IPS-20b (cell line): ENCODE results near the gene FMN2.

Source experiments
- H3K27ac ChIP-seq: one replicate; pipeline ENCODE4 v1.5.1; 2013; ENCODE audit warnings: low read length
- H3K27me3 ChIP-seq: 2 replicates; pipeline ENCODE4 v1.6.1; 2013; ENCODE audit warnings: mild to moderate bottlenecking, low read length, inconsistent platforms; ENCODE audit not compliant: insufficient read depth
- H3K36me3 ChIP-seq: 2 replicates; pipeline ENCODE4 v1.6.1; 2013; ENCODE audit warnings: low read depth, mild to moderate bottlenecking, inconsistent platforms, low read length, moderate library complexity; ENCODE audit not compliant: insufficient read depth
- H3K4me1 ChIP-seq: 2 replicates; pipeline ENCODE4 v1.6.1; 2013; ENCODE audit warnings: mild to moderate bottlenecking, control low read depth, inconsistent platforms, low read length, moderate library complexity; ENCODE audit not compliant: insufficient read depth
- H3K4me3 ChIP-seq: 2 replicates; pipeline ENCODE4 v1.5.1; 2013; ENCODE audit warnings: mild to moderate bottlenecking, low read length, inconsistent platforms
- H3K9ac ChIP-seq: 2 replicates; pipeline ENCODE4 v1.6.1; 2013; ENCODE audit warnings: low read depth, mild to moderate bottlenecking, inconsistent platforms, low read length, moderate library complexity
- H3K9me3 ChIP-seq: 2 replicates; pipeline ENCODE4 v1.6.1; 2013; ENCODE audit warnings: mild to moderate bottlenecking, low read depth, low read length, inconsistent platforms; ENCODE audit not compliant: insufficient read depth

Gene FMN2

DNA sequence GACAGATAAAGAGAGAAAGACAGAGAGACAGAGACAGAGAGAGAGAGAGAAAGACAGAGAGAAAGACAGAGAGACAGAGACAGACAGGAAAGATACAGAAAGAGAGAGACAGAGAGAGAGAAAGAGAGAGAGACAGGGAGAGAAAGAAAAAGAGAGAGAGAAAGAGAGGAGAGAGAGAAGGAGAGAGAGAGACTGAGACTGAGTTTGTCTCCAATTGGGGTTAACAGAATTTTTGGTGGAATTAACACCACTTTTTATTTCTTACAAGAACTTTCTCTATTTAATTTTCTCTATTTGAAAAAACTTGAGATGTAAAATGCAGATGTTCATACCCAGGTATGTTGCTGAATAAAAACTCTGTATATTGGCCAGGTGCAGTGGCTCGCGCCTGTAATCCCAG, 56.6 kb downstream of the FMN2 start:
- Histone ChIP-seq H3K4me3 (no peak overlapping the region), H3K27me3 (no peaks in the 10 kb centered on the region), H3K9me3 (no peaks in the 10 kb centered on the region), H3K36me3 (no peaks in the 10 kb centered on the region), H3K27ac (no peak overlapping the region), H3K9ac (no peak overlapping the region), H3K4me1 (no peaks in the 10 kb centered on the region)

DNA sequence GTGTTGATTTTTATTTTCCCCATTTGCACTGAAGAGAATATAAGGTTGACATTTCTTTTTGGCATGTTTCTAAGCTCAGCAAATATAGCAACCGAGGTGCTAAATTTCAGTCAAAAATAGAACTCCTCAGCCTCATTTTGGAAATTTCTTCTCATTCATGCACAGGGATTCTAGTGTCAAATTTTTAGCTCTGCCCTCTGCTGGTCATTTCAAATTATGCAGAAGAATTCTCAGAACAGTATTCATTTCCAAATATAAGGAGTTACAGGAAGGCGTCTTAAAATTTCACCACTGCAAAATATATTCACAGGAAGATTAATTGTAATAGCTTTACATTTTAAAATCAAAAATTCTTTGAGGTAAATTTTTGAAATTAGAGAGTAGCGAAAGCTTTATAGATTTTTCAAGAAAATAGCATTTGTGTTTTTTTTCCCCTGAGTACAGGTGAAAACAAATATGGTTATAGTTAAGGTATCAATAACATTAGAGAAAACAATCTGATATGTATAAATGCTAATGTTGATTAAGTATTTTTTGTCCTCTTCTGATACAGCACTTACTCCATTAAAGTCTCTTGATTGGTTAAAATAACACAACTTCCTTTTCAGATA, 57.9 kb downstream of the FMN2 start:
- H3K4me3 ChIP-seq: no peak overlapping the region
- H3K27ac ChIP-seq: no peak overlapping the region
- H3K27me3 ChIP-seq: no peaks in the 10 kb centered on the region
- no peak overlapping the region for H3K9ac ChIP-seq
- H3K9me3 ChIP-seq: no peaks in the 10 kb centered on the region
- H3K36me3 ChIP-seq: no peaks in the 10 kb centered on the region
- no peaks in the 10 kb centered on the region for H3K4me1 ChIP-seq

DNA sequence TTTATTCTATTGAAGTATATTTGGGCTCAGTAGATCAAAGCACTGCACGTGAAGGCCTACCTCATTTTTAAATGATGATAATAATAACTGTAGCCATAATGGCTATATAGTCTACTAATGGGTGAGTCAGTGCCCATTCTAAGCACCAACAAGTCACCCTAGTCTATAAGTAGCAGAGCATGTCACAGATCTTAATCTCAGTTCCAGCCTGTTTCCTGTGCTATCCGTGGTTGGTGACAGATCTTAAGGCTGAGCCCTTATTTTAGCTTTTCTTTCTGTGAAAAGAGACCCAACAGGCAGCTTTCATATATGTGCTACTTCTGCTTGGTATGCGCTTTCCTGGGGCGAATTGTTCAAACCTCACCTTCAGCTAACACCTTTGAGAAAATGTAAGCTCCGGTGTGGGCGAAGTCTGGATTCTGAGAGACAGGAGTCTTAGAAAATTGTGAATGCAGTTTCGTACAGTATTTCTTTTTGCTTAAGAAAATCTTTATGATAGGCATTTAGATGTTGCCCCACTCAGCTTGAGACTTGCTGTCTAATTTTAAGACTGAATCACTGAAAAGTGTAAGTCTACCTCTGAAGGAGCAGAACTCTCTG, 59.6 kb downstream of the FMN2 start:
- Histone ChIP-seq H3K4me1 (no peaks in the 10 kb centered on the region), H3K9ac (no peak overlapping the region), H3K4me3 (no peak overlapping the region), H3K9me3 (no peaks in the 10 kb centered on the region), H3K36me3 (no peaks in the 10 kb centered on the region), H3K27ac (no peak overlapping the region), H3K27me3 (no peaks in the 10 kb centered on the region)

DNA sequence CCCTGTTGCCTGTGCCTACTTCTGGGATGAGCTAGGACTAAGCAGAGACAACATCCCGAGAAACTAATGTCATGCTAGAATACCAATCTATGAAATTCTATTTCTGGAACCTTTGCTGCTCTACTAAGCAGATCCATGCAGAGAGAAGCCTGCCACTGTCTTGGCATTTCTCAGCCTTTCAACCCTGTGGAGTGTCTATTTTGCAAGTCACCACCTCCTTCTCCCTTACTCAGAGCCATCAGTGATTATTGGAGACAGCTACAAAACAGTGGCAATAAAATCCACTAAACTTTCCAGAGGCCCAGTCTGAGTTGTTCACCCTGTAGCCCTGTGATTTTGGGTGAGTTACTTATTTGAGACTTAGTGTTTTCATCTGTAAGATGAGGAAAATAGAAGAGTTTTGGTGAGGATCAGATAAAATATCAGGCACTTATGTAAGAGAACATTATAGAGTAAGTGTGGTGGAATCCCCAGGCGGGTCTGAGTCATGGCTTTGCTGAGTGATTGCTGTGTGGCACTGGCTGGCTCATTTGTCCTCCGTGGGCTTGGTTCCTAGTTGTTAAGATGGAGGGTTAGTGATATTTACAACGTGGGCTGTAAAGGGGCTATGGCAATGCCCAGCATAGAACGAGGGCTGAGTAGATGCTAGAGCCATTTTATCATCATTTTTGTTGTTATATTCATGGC, 61.1 kb downstream of the FMN2 start:
- Histone ChIP-seq H3K36me3 (no peaks in the 10 kb centered on the region), H3K27me3 (no peaks in the 10 kb centered on the region), H3K4me3 (no peak overlapping the region), H3K9me3 (no peaks in the 10 kb centered on the region), H3K27ac (no peak overlapping the region), H3K4me1 (no peaks in the 10 kb centered on the region), H3K9ac (no peak overlapping the region)

DNA sequence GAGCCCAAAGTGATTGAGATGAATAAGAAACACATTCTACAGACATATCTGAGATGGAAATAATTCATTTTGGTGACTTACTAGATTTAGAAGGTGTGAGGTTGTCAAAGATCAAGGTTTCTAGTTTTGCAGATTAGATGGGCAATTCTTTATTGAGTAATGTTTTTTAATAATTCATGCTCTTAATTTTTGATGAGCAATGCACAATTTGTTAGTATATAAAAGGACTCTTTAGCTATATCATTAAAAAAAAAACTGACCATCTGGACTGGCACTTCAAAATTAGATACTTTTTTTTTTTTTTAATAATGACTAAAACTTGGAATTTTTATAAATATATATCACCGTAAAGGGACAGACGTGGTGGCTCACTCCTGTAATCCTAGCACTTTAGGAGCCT, 63.9 kb downstream of the FMN2 start:
- Histone ChIP-seq H3K27me3 (no peaks in the 10 kb centered on the region), H3K27ac (no peak overlapping the region), H3K4me3 (no peak overlapping the region), H3K36me3 (no peaks in the 10 kb centered on the region), H3K4me1 (no peaks in the 10 kb centered on the region), H3K9me3 (no peaks in the 10 kb centered on the region), H3K9ac (no peak overlapping the region)

DNA sequence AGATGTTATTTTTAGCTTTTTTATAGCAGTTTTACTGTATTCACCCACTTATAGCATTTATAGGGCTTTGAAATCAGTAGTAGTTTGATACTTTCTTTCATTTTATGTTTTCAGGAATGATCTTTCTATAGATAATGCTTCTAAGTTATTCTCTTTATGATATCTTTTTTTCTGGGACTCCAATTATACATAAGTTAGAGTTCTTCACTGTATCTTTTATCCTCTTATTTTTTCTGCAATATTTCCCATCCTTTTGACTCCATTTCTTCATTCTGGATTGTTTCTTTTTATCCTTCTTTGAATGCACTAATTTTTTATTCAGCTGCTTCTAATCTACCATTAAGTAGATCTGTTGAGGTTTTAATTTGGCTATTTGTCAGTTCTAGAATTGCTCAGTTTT, 73.1 kb downstream of the FMN2 start:
- H3K27me3 ChIP-seq: no peaks in the 10 kb centered on the region
- no peaks in the 10 kb centered on the region for H3K36me3 ChIP-seq

DNA sequence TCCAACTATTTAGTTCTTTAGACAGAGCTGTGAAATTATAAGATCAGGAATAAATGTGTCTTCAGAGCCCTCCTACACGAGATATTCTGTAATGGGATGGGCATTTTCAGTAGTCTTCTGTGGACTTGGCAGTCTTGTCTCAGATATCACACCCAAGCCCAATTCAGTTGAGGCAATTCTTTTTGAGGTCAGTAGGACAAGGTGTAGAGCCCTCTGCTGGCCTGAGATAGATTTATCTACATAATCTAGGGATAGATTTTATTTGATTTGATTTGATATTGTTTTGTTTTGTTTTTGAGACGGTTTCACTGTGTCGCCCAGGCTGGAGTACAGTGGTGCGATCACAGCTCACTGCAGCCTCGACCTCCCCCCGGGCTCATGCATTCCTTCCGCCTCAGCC, 77.5 kb downstream of the FMN2 start:
- no peak overlapping the region for H3K27ac ChIP-seq
- no peaks in the 10 kb centered on the region for H3K36me3 ChIP-seq

More for the DNA sequence above, 73.1 kb downstream of the FMN2 start:
- no peak overlapping the region for H3K4me3 ChIP-seq
- no peak overlapping the region for H3K9ac ChIP-seq
- H3K4me1 ChIP-seq: no peaks in the 10 kb centered on the region
- no peaks in the 10 kb centered on the region for H3K9me3 ChIP-seq
- no peak overlapping the region for H3K27ac ChIP-seq

DNA sequence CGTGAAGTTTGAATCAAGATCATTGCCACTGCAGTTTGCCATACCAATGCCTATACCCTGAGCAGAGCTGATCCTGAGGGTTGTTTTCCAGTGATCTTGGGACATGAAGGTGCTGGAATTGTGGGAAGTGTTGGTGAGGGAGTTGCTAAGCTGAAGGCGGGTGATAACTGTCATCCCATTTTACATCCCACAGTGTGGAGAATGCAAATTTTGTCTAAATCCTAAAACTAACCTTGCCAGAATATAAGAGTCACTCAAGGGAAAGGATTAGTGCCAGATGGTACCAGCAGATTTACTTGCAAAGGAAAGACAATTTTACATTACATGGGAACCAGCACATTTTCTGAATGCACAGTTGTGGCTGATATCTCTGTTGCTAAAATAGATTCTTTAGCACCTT, 78.6 kb downstream of the FMN2 start:
- H3K27ac ChIP-seq: no peak overlapping the region
- H3K9me3 ChIP-seq: no peaks in the 10 kb centered on the region
- no peaks in the 10 kb centered on the region for H3K36me3 ChIP-seq
- H3K4me3 ChIP-seq: no peak overlapping the region
- H3K4me1 ChIP-seq: no peaks in the 10 kb centered on the region
- no peak overlapping the region for H3K9ac ChIP-seq
- no peaks in the 10 kb centered on the region for H3K27me3 ChIP-seq

More for the DNA sequence above, 77.5 kb downstream of the FMN2 start:
- Histone ChIP-seq H3K4me1 (no peaks in the 10 kb centered on the region), H3K9ac (no peak overlapping the region), H3K4me3 (no peak overlapping the region), H3K27me3 (no peaks in the 10 kb centered on the region), H3K9me3 (no peaks in the 10 kb centered on the region)

DNA sequence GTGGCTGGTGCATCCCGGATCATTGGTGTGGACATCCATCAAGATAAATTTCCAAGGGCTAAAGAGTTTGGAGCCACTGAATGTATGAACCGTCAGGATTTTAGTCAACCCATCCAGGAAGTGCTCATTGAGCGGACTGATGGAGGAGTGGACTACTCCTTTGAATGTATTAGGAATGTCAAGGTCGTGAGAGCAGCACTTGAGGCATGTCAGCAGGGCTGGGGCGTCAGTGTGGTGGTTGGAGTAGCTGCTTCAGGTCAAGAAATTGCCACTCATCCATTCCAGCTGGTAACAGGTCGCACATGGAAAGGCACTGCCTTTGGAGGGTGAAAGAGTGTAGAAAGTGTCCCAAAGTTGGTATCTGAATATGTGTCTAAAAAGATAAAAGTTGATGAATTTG, 79.1 kb downstream of the FMN2 start:
- Histone ChIP-seq H3K4me3 (no peak overlapping the region), H3K4me1 (no peaks in the 10 kb centered on the region), H3K9ac (no peak overlapping the region), H3K27me3 (no peaks in the 10 kb centered on the region), H3K9me3 (no peaks in the 10 kb centered on the region), H3K36me3 (no peaks in the 10 kb centered on the region), H3K27ac (no peak overlapping the region)

DNA sequence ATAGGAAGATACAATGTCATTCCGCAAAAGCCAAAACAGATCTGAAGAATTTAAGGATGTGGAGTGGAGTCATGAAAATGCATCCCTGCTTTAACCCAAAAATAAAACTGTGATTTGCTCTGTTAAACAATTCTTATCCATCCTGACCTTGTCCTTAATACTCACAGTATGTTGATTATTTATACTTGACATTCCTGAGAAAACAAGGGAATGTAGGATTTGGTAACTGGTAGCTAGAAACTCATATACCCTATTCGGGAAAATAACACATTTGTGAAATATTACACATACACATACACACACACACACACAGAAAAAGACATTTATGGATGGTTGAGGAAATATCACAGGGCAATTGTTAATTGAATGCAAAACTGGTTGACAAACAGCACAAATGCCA, 80.2 kb downstream of the FMN2 start:
- no peak overlapping the region for H3K9ac ChIP-seq
- no peak overlapping the region for H3K4me3 ChIP-seq
- no peaks in the 10 kb centered on the region for H3K9me3 ChIP-seq
- no peaks in the 10 kb centered on the region for H3K27me3 ChIP-seq
- no peak overlapping the region for H3K27ac ChIP-seq
- H3K36me3 ChIP-seq: no peaks in the 10 kb centered on the region
- H3K4me1 ChIP-seq: no peaks in the 10 kb centered on the region

DNA sequence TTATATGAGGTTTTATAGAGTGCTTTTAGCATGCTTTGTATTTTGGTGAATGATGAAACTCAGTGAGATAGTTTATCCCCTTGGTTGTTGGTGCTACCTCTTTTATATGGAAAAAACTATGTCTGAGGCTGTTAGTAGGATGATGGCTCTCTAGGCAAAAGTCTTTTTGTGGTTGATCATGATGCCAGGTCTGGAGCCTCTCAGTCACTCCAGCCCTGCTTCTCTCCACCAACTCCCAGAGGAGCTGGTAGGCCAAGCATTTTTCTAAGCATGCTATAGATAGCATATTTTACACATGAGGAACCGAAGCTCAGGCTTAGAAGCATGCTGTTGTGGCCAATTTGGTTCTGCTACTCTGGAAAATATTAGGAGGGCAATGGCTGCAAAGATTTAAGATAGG, 82.2 kb downstream of the FMN2 start:
- Histone ChIP-seq H3K9ac (no peak overlapping the region), H3K4me3 (no peak overlapping the region), H3K36me3 (no peaks in the 10 kb centered on the region), H3K9me3 (no peaks in the 10 kb centered on the region), H3K4me1 (no peaks in the 10 kb centered on the region), H3K27me3 (no peaks in the 10 kb centered on the region), H3K27ac (no peak overlapping the region)

DNA sequence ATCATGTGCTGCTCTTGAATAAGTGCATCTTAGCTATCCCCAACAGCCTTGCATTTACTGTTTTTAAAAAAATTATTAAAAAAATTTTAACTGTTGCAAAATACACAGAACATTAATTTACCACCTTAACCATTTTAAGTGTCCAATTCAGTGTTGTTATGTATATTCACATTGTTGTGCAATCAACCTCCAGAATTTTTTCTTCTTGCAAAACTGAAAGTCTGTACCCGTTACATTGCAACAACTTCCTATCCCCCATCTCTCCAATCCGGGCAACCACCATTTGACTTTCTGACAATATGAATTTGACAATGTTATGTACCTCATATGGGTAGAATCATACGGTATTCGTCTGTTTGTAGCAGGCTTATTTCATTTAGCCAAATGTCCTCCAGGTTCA, 83.1 kb downstream of the FMN2 start:
- Histone ChIP-seq H3K4me1 (no peaks in the 10 kb centered on the region), H3K9ac (no peak overlapping the region), H3K4me3 (no peak overlapping the region), H3K36me3 (no peaks in the 10 kb centered on the region), H3K27me3 (no peaks in the 10 kb centered on the region), H3K9me3 (no peaks in the 10 kb centered on the region), H3K27ac (no peak overlapping the region)
